Thoracic aorta (tissue), 2 donors: ENCODE measurements around the gene HOXD10. TPM values are rescaled to one million over a fixed set of nuclear protein-coding genes. Genes with fewer than 3 reads are reported as not detected.

Source experiments
- ATAC-seq: fragments of 150-250 bp; one replicate; pipeline ENCODE4 v1.8.0; 2017; ENCODE audit warnings: low read depth; ENCODE audit not compliant: insufficient number of reproducible peaks, low FRiP score
- DNase-seq: peaks from one replicate; pipeline ENCODE4 v3.0.0-alpha.2; 2020; ENCODE audit warnings: low spot score
- H3K27ac ChIP-seq, 2 donors: fragments of 200-600 bp; sonication (generic); 1 replicate in 1 of 2; 2 replicates in 1 of 2; pipeline ENCODE4 v1.5.1; 2016; ENCODE audit warnings: mild to moderate bottlenecking in 2 of 2, moderate library complexity in 2 of 2
- H3K27me3 ChIP-seq: fragments of 200-600 bp; sonication (generic); replicated peaks from 2 replicates; pipeline ENCODE4 v1.6.0; 2016; ENCODE audit warnings: mild to moderate bottlenecking; ENCODE audit not compliant: insufficient read depth
- H3K36me3 ChIP-seq: fragments of 200-600 bp; sonication (generic); one replicate; pipeline ENCODE4 v1.5.1; 2016
- H3K4me1 ChIP-seq, 2 donors: fragments of 200-600 bp; sonication (generic); 1 replicate in 1 of 2; 2 replicates in 1 of 2; pipeline versions ENCODE4 v1.5.1 to v1.6.0; 2016; ENCODE audit warnings: low read depth in 2 of 2, mild to moderate bottlenecking in 1 of 2; ENCODE audit not compliant: control insufficient read depth in 1 of 2
- H3K4me3 ChIP-seq: fragments of 200-600 bp; sonication (generic); 2 replicates; pipeline ENCODE4 v1.5.1; 2016; ENCODE audit warnings: mild to moderate bottlenecking
- H3K9me3 ChIP-seq: fragments of 200-600 bp; sonication (generic); 2 replicates; pipeline ENCODE4 v1.5.1; 2016
- CTCF ChIP-seq: fragments of 200-600 bp; sonication (generic); IDR thresholded peaks from one replicate; pipeline ENCODE4 v1.5.1; 2019; ENCODE audit warnings: antibody characterized with exemption
- total RNA-seq, 2 donors: library from RNA; depleted of rRNA; stranded (reverse); fragments of >200 nt; gene quantifications; one replicate each; pipeline versions ENCODE4 v1.1.0 to v1.2.3, GENCODE V29; 2016

HOXD10 gene
- total RNA-seq, 2 donors from 2014 or later = not detected

- DNase-seq (no peak), ATAC-seq (no peak)
- no peaks in the 10 kb centered on the region for H3K9me3 ChIP-seq
- peak overlapping the region; percentile 56 for H3K4me3 ChIP-seq
- H3K27me3 ChIP-seq = peaks cover 70% of the 10 kb centered on the region
- H3K27ac ChIP-seq = no peak overlapping the region
- H3K36me3 ChIP-seq = no peaks in the 10 kb centered on the region
- H3K4me1 ChIP-seq = peaks cover 8 to 25% of the 10 kb centered on the region in 2 donors
- TF ChIP-seq CTCF = no peak
Measured at GRCh38 chr2:176096243-176096985, 20.2 kb upstream of the HOXD10 start.

DNA sequence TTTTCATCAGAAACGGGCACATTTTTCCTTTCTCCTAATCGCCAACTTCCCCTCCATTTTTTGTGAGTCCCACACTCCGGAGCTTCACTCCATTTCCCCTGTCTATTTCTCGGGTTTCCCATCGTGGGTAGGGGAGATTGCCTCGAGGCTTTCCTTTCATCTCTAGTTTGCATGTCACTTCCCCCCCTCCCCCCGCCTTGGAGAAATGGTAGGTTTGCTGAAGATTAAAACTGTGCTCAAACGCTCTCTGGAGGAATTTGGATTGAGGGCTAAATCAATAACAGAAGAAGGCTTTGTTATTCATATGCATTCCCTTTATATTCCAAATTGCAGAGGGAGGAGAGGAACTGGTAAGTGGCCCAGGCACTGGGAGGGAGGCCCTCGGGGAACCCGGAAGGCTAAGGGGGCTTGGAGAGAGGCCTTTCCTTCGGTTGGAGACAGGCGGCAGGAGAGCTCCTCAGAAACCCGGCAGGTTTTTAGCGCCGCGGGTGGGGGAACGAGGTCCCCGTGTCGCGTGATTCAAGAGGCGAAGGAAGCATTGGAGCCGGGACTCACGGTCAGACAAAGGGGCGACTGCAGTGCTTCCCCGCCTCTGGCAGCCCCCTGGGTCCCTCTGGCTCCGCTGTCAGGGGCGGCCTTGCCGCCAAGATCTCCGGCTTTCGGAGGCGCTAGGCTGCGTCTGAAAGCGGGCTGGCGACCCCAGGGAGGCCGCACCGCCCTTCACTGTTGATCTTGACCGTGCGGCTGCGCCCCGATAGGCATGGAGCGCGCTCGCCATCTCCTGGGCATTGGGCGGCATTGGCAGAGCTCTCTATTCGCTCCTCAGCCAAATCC lies 19.4 kb upstream of the HOXD10 start:
- H3K36me3 ChIP-seq = no peaks in the 10 kb centered on the region
- ATAC-seq (no peak), DNase-seq (no peak)
- H3K27ac ChIP-seq = no peak overlapping the region
- peak; percentile 79 for TF ChIP-seq CTCF
- H3K4me1 ChIP-seq = peaks cover 8 to 25% of the 10 kb centered on the region in 2 donors
- H3K4me3 ChIP-seq = peak overlapping the region; percentile 56
- no peaks in the 10 kb centered on the region for H3K9me3 ChIP-seq
- peaks cover 75% of the 10 kb centered on the region for H3K27me3 ChIP-seq

GRCh38 chr2:176097820-176098365 lies 18.7 kb upstream of the HOXD10 start:
- peak overlapping the region; percentile 56 for H3K4me3 ChIP-seq

DNA sequence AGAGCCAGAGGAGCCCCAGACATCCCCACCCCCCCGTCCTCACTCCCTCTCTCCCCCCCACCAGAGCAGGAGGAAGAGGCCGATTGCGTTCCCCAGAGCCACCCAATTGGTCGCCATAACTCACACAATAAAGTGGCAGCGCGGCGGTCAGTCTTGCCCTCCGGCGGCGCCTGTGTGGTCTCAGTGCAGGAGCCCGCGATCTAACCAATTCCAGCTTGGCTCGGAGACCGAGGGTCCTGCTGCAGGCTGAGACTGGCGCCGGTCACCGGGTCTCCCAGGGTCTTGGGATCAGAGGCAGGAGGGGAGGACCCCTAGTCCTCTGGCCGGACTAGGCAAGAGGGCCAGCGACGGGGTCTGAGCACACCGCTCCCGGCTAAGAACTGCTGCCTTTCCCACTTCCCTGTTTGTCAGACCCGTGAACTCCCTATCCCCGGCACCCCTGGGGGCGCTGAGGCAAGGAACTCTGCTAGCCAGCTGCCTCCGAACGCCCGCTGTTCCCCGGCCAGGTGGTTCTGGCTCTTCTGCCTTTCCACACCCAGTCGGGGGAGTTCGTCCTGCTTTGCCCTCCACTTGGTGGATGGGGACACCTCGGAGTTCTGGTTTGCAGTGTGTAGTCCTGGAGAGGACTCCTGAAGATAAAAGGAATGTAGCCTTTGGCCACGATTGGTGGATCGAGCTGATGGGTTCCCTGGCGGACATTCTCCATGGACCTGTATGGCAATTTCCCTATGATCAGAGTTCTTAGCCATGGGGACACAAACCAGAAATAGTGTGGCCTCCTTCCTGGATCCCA lies 18.0 kb upstream of the HOXD10 start:
- Histone ChIP-seq H3K4me3 (no peak overlapping the region), H3K27ac (no peak overlapping the region), H3K27me3 (peaks cover 77% of the 10 kb centered on the region), H3K4me1 (peaks cover 5 to 13% of the 10 kb centered on the region in 2 donors), H3K36me3 (no peaks in the 10 kb centered on the region), H3K9me3 (no peaks in the 10 kb centered on the region)
- DNase-seq (no peak), ATAC-seq (no peak)
- TF ChIP-seq CTCF = no peak

More at GRCh38 chr2:176097820-176098365, 18.7 kb upstream of the HOXD10 start:
- Histone ChIP-seq H3K36me3 (no peaks in the 10 kb centered on the region), H3K27ac (no peak overlapping the region), H3K27me3 (peaks cover 80% of the 10 kb centered on the region), H3K4me1 (peaks cover 8 to 20% of the 10 kb centered on the region in 2 donors), H3K9me3 (no peaks in the 10 kb centered on the region)
- ATAC-seq = no peak
- TF ChIP-seq CTCF = no peak
- no peak for DNase-seq
